ENCODE data around the gene CERS5.

- TF ChIP-seq CTCF (IDR thresholded peaks at IDR 0.05), result no peak
- TF ChIP-seq EZH2phosphoT487 (IDR thresholded peaks at IDR 0.05), result no peak
These were observed 2.2 kb downstream of the CERS5 start for GRCh38 chr12:50164963-50165362.
